ENCODE measurements around the gene SLC50A1. TPM values are rescaled to one million over a fixed set of nuclear protein-coding genes. Genes with fewer than 3 reads are reported as not detected.

SLC50A1 gene
- polyA plus RNA-seq, 2 of the 4 experiments (the other 2 are of a cell fraction): 28.2 to 39.4 TPM

GRCh38 chr1:155137154-155137949 is 1.7 kb downstream of the SLC50A1 start:
- ATAC-seq (no peak), DNase-seq (ENCODE audit: low read depth in 1 of 2, low spot score in 1 of 2) (no peak), FAIRE-seq (no peak)
- H3K4me3 ChIP-seq: no peak overlapping the region
- H3K4me1 ChIP-seq: peaks cover 31% of the 10 kb centered on the region
- TF ChIP-seq ESRRA (IDR thresholded peaks at IDR 0.05; ENCODE audit: borderline replicate concordance, low read length) (no peak), NFE2L2 (conservative IDR thresholded peaks at IDR 0.05; ENCODE audit: low read length) (no peak), BCL3 (IDR thresholded peaks at IDR 0.05) (0 out of 3 replicates have a peak, but pooled peaks have one; percentile 10), PBX3 (IDR thresholded peaks at IDR 0.05) (no peak), ZSCAN20 (CRISPR knock-in tag; IDR thresholded peaks at IDR 0.05) (no peak), HES2 (IDR thresholded peaks at IDR 0.05) (no peak)
- H3K4me2 ChIP-seq: peak overlapping the region; percentile 82
- peak overlapping the region in 1 of 2 experiments; percentile 90; a peak in 3 of 6 replicates for H3K27ac ChIP-seq
- POLR2A ChIA-PET: no interaction called here
- H3K9me3 ChIP-seq: no peaks in the 10 kb centered on the region
- CTCF ChIA-PET: interaction anchor here (0.6 to 19.7 kb wide), 16 partner anchors 8 to 521 kb away, joined by 3 to 309 read pairs (median 4); partner anchors contain the start of genes ADAM15 and KRTCAP2
- WGBS (ENCODE audit: missing lambda C conversion rate): 90% methylated on average over 6 of the region's 6 CpGs

GRCh38 chr1:155139895-155140629 is 4.4 kb downstream of the SLC50A1 start, which contains the start of gene DPM3:
DPM3 (minus strand) TSS chr1:155140531; CDS start chr1:155140240, 291 bp downstream.
- DNase-seq (ENCODE audit: low read depth in 1 of 2, low spot score in 1 of 2): peak; percentile 85 to 86
- peak; percentile 81 to 83 for ATAC-seq
- Histone ChIP-seq H3K9me3 (no peaks in the 10 kb centered on the region), H3K4me3 (peak within 1 kb of the TSS; percentile 65), H3K4me1 (peaks cover 12% of the 10 kb centered on the region), H3K27ac (peak within 1 kb of the TSS; percentile 83 to 90), H3K4me2 (peak within 1 kb of the TSS; percentile 75)
- ChIA-PET CTCF (interaction anchor here (1.1 to 2.1 kb wide), 2 partner anchors 37 to 50 kb away, joined by 3 to 4 read pairs; no protein-coding TSS in a partner anchor), POLR2A (interaction anchor here (0.6 kb wide), 2 partner anchors 22 to 277 kb away, joined by 3 to 4 read pairs; no protein-coding TSS in a partner anchor)
- FAIRE-seq: no peak
- WGBS (ENCODE audit: missing lambda C conversion rate): 1% methylated on average over 42 of the region's 42 CpGs
- TF ChIP-seq CBX2 (IDR thresholded peaks at IDR 0.05; ENCODE audit: borderline replicate concordance, low read depth) (no peak), EP300 (IDR thresholded peaks at IDR 0.05) (no peak), MAX (IDR thresholded peaks at IDR 0.05) (peak; percentile 72), TP53 (CRISPR knock-in tag; IDR thresholded peaks at IDR 0.05) (no peak), BCL3 (IDR thresholded peaks at IDR 0.05) (peak; percentile 49; the same call in 1 of the 3 replicates), HOXB5 (CRISPR knock-in tag; IDR thresholded peaks at IDR 0.05) (peak; percentile 58; the same call in 1 of the 2 replicates), MYC (IDR thresholded peaks at IDR 0.05; ENCODE audit: borderline replicate concordance, low read length) (no peak), E2F6 (IDR thresholded peaks at IDR 0.05; ENCODE audit: borderline replicate concordance, low read depth) (0 out of 2 replicates have a peak, but pooled peaks have one; percentile 12), CHD2 (IDR thresholded peaks at IDR 0.05; ENCODE audit: low read length, partially characterized antibody) (no peak), SMC3 (IDR thresholded peaks at IDR 0.05) (no peak), NFE2L2 (conservative IDR thresholded peaks at IDR 0.05; ENCODE audit: low read length) (no peak), SREBF2 (IDR thresholded peaks at IDR 0.05) (no peak), HES2 (IDR thresholded peaks at IDR 0.05) (no peak), POLR2A (IDR thresholded peaks at IDR 0.05; ENCODE audit: low read length) (peak; percentile 55), HEYL (CRISPR knock-in tag; IDR thresholded peaks at IDR 0.05) (no peak), HOXB13 (CRISPR knock-in tag; IDR thresholded peaks at IDR 0.05; ENCODE audit: low read depth) (no peak), JUN (IDR thresholded peaks at IDR 0.05) (peak in 1 of 2 experiments; percentile 72; a peak in 2 of 5 replicates), HMGXB4 (CRISPR knock-in tag; IDR thresholded peaks at IDR 0.05; ENCODE audit: borderline replicate concordance) (no peak), HOXA7 (CRISPR knock-in tag; IDR thresholded peaks at IDR 0.05) (no peak)

Measured in A549 (cell line).